Activated effector memory CD4-positive, alpha-beta T cell treated with anti-CD3 and anti-CD28 coated beads, Interleukin-2, amount 50 U/mL, for 16 hours (primary cell): ENCODE results near the gene PASK.
"Not testable (repeated sequence)": the region's sequence is repeated elsewhere in the genome, so short reads cannot be mapped to it uniquely, and the experiment has no call there.

ENCODE experiments used
- DNase-seq: peaks from one replicate; pipeline ENCODE4 v3.0.0-alpha.2; 2020

The PASK gene

GRCh38 chr2:241102239-241102803 is 47.0 kb downstream of the PASK start, which contains the start of gene MTERF4:
MTERF4 (minus strand) TSS chr2:241102287; CDS start chr2:241102273, 14 bp downstream.
- DNase-seq = peak; percentile 96

- no peak for DNase-seq
Measured at GRCh38 chr2:241099246-241099645, 50.0 kb downstream of the PASK start.

- DNase-seq = no peak
Measured at GRCh38 chr2:241096979-241097378, 52.3 kb downstream of the PASK start.

GRCh38 chr2:241095594-241096290 is 53.5 kb downstream of the PASK start:
- peak; percentile 85 for DNase-seq

GRCh38 chr2:241094924-241095420 is 54.3 kb downstream of the PASK start:
- no peak for DNase-seq

GRCh38 chr2:241094172-241094571 is 55.1 kb downstream of the PASK start:
- no peak for DNase-seq

GRCh38 chr2:241093133-241093781 is 56.0 kb downstream of the PASK start:
- not testable (repeated sequence) for DNase-seq

GRCh38 chr2:241092677-241093076 is 56.6 kb downstream of the PASK start:
- no peak for DNase-seq

- DNase-seq = no peak
Measured at GRCh38 chr2:241091734-241092445, 57.4 kb downstream of the PASK start.

- DNase-seq = no peak
Measured at GRCh38 chr2:241091201-241091600, 58.1 kb downstream of the PASK start.

GRCh38 chr2:241088791-241089732 is 60.2 kb downstream of the PASK start:
- no peak for DNase-seq

- DNase-seq = no peak
Measured at GRCh38 chr2:241088376-241088775, 60.9 kb downstream of the PASK start.

GRCh38 chr2:241087420-241088268 is 61.6 kb downstream of the PASK start:
- DNase-seq = no peak

GRCh38 chr2:241084856-241085444 is 64.3 kb downstream of the PASK start:
- no peak for DNase-seq

GRCh38 chr2:241083091-241083415 is 66.2 kb downstream of the PASK start:
- DNase-seq = no peak

GRCh38 chr2:241082341-241083090 is 66.8 kb downstream of the PASK start:
- DNase-seq = no peak

- no peak for DNase-seq
Measured at GRCh38 chr2:241081643-241082340, 67.5 kb downstream of the PASK start.

- DNase-seq = no peak
Measured at GRCh38 chr2:241081190-241081642, 68.1 kb downstream of the PASK start.
